GM12878 (cell line): ENCODE measurements around the gene CDC42BPB. TPM values are rescaled to one million over a fixed set of nuclear protein-coding genes. Genes with fewer than 3 reads are reported as not detected.
A peak's percentile ranks its signal among the peaks of the same experiment; 100 is the strongest.

Experiments used
- BCL3 ChIP-seq: IDR thresholded peaks from 2 replicates; pipeline ENCODE4 v1.6.1; 2011; ENCODE audit warnings: borderline replicate concordance, low read depth, mild to moderate bottlenecking, moderate library complexity, low read length; ENCODE audit not compliant: insufficient read depth, poor library complexity, severe bottlenecking
- EP300 ChIP-seq, 2 experiments: fragments of 150-350 bp in 1 of 2; IDR thresholded peaks; 2 replicates each; pipeline ENCODE4 v1.6.1; 2011 to 2012; ENCODE audit warnings: low read depth in 2 of 2, low read length in 2 of 2, borderline replicate concordance in 1 of 2, improper control_type of control experiment in 1 of 2, inconsistent platforms in 1 of 2; ENCODE audit not compliant: control insufficient read depth in 1 of 2
- GATAD2B ChIP-seq: fragments of 450-650 bp; conservative IDR thresholded peaks from 2 replicates; pipeline ENCODE4 v1.6.1; 2017; ENCODE audit warnings: low read depth, mild to moderate bottlenecking, moderate library complexity
- JUND ChIP-seq: IDR thresholded peaks from 2 replicates; pipeline ENCODE4 v1.6.1; 2012; ENCODE audit warnings: low read depth, mild to moderate bottlenecking, low read length, improper control_type of control experiment, moderate library complexity
- POLR2A ChIP-seq: IDR thresholded peaks from 2 replicates; pipeline ENCODE4 v1.6.1; 2011; ENCODE audit warnings: low read depth, mild to moderate bottlenecking, low read length
- RUNX3 ChIP-seq: IDR thresholded peaks from 2 replicates; pipeline ENCODE4 v1.6.1; 2012; ENCODE audit warnings: low read length, inconsistent platforms
- SIX5 ChIP-seq: IDR thresholded peaks from 2 replicates; pipeline ENCODE4 v1.6.1; 2011; ENCODE audit warnings: mild to moderate bottlenecking, low read depth, low read length, moderate library complexity; ENCODE audit not compliant: severe bottlenecking
- SMC3 ChIP-seq: IDR thresholded peaks from 2 replicates; pipeline ENCODE4 v1.6.1; 2011; ENCODE audit warnings: low read length, improper control_type of control experiment, borderline replicate concordance
- STAT3 ChIP-seq: IDR thresholded peaks from 2 replicates; pipeline ENCODE4 v1.6.1; 2011; ENCODE audit warnings: low read depth, low read length, improper control_type of control experiment
- SUPT20H ChIP-seq: IDR thresholded peaks from 2 replicates; pipeline ENCODE4 v1.6.1; 2011; ENCODE audit warnings: low read depth, mild to moderate bottlenecking, low read length, moderate library complexity, borderline replicate concordance; ENCODE audit not compliant: control insufficient read depth
- TCF12 ChIP-seq: IDR thresholded peaks from 2 replicates; pipeline ENCODE4 v1.6.1; 2011; ENCODE audit warnings: low read depth, mild to moderate bottlenecking, low read length
- TCF3 ChIP-seq: IDR thresholded peaks from 2 replicates; pipeline ENCODE4 v1.6.1; 2012; ENCODE audit warnings: low read depth, mild to moderate bottlenecking, low read length, borderline replicate concordance; ENCODE audit not compliant: insufficient read depth
- YY1 ChIP-seq: IDR thresholded peaks from 2 replicates; pipeline ENCODE4 v1.6.1; 2011; ENCODE audit warnings: low read depth, mild to moderate bottlenecking, low read length
- ZNF384 ChIP-seq: IDR thresholded peaks from 2 replicates; pipeline ENCODE4 v1.6.1; 2012; ENCODE audit warnings: low read depth, mild to moderate bottlenecking, low read length, improper control_type of control experiment, borderline replicate concordance
- polyA plus RNA-seq, 11 experiments: library from polyadenylated mRNA; depleted of rRNA in 4 of 11; unstranded in 6 of 11; stranded (reverse) in 5 of 11; fragments of >200 nt; fragmentation: Nextera tagmentation in 4 of 11; fragmentation: Illumina TruSeq in 1 of 11; extraction: Ambion mirVana in 4 of 11; extraction: Trizol in 1 of 11; gene quantifications; 1 replicate in 1 of 11; 2 replicates in 10 of 11; pipeline versions ENCODE4 v1.2.1 to v1.2.3, GENCODE V29; 2011 to 2016; ENCODE audit warnings: inconsistent platforms in 2 of 11, missing spikeins in 2 of 11, low read depth in 1 of 11
- total RNA-seq, 4 experiments: library from RNA; depleted of rRNA in 3 of 4; stranded (reverse); fragments of >200 nt in 3 of 4; fragmentation: Illumina TruSeq in 1 of 4; extraction: Trizol in 1 of 4; gene quantifications; 2 replicates each; pipeline versions ENCODE4 v1.2.1 to v1.2.3, GENCODE V29; 2013 to 2021
- TF ChIP-seq, protein P1 (sequence below): fragments of 450-650 bp; IDR thresholded peaks from 2 replicates; pipeline ENCODE4 v1.6.1; 2018; ENCODE audit warnings: borderline replicate concordance, mild to moderate bottlenecking; ENCODE audit not compliant: partially characterized antibody
- TF ChIP-seq, protein P2 (sequence below): fragments of 450-650 bp; IDR thresholded peaks from 2 replicates; pipeline ENCODE4 v1.6.1; 2017; ENCODE audit warnings: mild to moderate bottlenecking, moderate library complexity
- TF ChIP-seq, protein P3 (sequence below): IDR thresholded peaks from 2 replicates; pipeline ENCODE4 v1.6.1; 2011; ENCODE audit warnings: low read depth, mild to moderate bottlenecking, low read length, moderate library complexity, borderline replicate concordance; ENCODE audit errors: extremely low read depth
- TF ChIP-seq, protein P4 (sequence below): fragments of 450-650 bp; IDR thresholded peaks from 2 replicates; pipeline ENCODE4 v1.6.1; 2018; ENCODE audit warnings: mild to moderate bottlenecking, low read depth, moderate library complexity; ENCODE audit not compliant: partially characterized antibody

Gene CDC42BPB
- total and polyA plus RNA-seq, 10 of the 15 experiments (the other 5 are each of a cell fraction or from before 2014, with no cell fraction given) = 0.42 to 22.1 (median 13.3) TPM

DNA sequence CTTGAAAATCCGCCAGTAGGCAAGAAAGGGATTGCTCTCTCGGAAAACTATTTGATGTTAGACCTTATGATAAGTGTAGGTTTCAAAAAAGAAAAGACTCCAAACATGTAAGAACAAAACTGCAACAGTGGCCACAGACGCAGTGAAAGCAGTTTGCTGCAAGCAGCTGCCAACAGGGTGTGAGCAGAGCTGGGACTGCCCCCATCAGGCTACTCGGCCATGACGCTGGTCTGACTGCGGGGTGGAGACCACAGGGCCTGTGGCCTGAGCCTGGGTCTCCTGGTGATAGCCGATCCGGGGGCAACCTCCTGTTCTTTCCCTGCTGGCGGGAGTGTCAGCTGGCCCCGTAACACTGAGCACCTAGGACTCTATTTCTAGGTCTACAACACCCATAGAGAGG, 71.7 kb downstream of the CDC42BPB start (continued):
- TF ChIP-seq BCL3 (peak; percentile 32), SMC3 (peak; percentile 17; the same call in 1 of the 2 replicates), EP300 (IDR thresholded peaks at IDR 0.05; ENCODE audit: borderline replicate concordance in 1 of 2, control insufficient read depth in 1 of 2, low read depth in 2 of 2, low read length in 2 of 2) (peak in 1 of 2 experiments; percentile 27; a peak in 1 of 4 replicates), SIX5 (no peak), YY1 (0 out of 2 replicates have a peak, but pooled peaks have one; percentile 32), TCF12 (peak; percentile 91), POLR2A (0 out of 2 replicates have a peak, but pooled peaks have one; percentile 16), RUNX3 (peak; percentile 64; the same call in 1 of the 2 replicates), TCF3 (peak; percentile 79; the same call in 1 of the 2 replicates), ZNF384 (no peak), SUPT20H (no peak), GATAD2B (peak; percentile 41; the same call in 1 of the 2 replicates), JUND (0 out of 2 replicates have a peak, but pooled peaks have one; percentile 33), STAT3 (no peak)
- TF ChIP-seq, protein P1, sequence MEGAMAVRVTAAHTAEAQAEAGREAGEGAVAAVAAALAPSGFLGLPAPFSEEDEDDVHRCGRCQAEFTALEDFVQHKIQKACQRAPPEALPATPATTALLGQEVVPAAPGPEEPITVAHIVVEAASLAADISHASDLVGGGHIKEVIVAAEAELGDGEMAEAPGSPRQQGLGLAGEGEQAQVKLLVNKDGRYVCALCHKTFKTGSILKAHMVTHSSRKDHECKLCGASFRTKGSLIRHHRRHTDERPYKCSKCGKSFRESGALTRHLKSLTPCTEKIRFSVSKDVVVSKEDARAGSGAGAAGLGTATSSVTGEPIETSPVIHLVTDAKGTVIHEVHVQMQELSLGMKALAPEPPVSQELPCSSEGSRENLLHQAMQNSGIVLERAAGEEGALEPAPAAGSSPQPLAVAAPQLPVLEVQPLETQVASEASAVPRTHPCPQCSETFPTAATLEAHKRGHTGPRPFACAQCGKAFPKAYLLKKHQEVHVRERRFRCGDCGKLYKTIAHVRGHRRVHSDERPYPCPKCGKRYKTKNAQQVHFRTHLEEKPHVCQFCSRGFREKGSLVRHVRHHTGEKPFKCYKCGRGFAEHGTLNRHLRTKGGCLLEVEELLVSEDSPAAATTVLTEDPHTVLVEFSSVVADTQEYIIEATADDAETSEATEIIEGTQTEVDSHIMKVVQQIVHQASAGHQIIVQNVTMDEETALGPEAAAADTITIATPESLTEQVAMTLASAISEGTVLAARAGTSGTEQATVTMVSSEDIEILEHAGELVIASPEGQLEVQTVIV = no peak
- TF ChIP-seq, protein P2, sequence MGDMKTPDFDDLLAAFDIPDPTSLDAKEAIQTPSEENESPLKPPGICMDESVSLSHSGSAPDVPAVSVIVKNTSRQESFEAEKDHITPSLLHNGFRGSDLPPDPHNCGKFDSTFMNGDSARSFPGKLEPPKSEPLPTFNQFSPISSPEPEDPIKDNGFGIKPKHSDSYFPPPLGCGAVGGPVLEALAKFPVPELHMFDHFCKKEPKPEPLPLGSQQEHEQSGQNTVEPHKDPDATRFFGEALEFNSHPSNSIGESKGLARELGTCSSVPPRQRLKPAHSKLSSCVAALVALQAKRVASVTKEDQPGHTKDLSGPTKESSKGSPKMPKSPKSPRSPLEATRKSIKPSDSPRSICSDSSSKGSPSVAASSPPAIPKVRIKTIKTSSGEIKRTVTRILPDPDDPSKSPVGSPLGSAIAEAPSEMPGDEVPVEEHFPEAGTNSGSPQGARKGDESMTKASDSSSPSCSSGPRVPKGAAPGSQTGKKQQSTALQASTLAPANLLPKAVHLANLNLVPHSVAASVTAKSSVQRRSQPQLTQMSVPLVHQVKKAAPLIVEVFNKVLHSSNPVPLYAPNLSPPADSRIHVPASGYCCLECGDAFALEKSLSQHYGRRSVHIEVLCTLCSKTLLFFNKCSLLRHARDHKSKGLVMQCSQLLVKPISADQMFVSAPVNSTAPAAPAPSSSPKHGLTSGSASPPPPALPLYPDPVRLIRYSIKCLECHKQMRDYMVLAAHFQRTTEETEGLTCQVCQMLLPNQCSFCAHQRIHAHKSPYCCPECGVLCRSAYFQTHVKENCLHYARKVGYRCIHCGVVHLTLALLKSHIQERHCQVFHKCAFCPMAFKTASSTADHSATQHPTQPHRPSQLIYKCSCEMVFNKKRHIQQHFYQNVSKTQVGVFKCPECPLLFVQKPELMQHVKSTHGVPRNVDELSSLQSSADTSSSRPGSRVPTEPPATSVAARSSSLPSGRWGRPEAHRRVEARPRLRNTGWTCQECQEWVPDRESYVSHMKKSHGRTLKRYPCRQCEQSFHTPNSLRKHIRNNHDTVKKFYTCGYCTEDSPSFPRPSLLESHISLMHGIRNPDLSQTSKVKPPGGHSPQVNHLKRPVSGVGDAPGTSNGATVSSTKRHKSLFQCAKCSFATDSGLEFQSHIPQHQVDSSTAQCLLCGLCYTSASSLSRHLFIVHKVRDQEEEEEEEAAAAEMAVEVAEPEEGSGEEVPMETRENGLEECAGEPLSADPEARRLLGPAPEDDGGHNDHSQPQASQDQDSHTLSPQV = no peak
- TF ChIP-seq, protein P3, sequence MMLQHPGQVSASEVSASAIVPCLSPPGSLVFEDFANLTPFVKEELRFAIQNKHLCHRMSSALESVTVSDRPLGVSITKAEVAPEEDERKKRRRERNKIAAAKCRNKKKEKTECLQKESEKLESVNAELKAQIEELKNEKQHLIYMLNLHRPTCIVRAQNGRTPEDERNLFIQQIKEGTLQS = no peak
- TF ChIP-seq, protein P4, sequence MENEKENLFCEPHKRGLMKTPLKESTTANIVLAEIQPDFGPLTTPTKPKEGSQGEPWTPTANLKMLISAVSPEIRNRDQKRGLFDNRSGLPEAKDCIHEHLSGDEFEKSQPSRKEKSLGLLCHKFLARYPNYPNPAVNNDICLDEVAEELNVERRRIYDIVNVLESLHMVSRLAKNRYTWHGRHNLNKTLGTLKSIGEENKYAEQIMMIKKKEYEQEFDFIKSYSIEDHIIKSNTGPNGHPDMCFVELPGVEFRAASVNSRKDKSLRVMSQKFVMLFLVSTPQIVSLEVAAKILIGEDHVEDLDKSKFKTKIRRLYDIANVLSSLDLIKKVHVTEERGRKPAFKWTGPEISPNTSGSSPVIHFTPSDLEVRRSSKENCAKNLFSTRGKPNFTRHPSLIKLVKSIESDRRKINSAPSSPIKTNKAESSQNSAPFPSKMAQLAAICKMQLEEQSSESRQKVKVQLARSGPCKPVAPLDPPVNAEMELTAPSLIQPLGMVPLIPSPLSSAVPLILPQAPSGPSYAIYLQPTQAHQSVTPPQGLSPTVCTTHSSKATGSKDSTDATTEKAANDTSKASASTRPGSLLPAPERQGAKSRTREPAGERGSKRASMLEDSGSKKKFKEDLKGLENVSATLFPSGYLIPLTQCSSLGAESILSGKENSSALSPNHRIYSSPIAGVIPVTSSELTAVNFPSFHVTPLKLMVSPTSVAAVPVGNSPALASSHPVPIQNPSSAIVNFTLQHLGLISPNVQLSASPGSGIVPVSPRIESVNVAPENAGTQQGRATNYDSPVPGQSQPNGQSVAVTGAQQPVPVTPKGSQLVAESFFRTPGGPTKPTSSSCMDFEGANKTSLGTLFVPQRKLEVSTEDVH = peak; percentile 38
